AG08396 (cell line): ENCODE data around the gene ANTKMT.
"Not testable (repeated sequence)": the region's sequence is repeated elsewhere in the genome, so short reads cannot be mapped to it uniquely, and the experiment has no call there.

Source experiments
- DNase-seq: peaks from one replicate; pipeline ENCODE4 v3.0.0; 2012; ENCODE audit warnings: low spot score, mixed read lengths

The ANTKMT gene

DNA sequence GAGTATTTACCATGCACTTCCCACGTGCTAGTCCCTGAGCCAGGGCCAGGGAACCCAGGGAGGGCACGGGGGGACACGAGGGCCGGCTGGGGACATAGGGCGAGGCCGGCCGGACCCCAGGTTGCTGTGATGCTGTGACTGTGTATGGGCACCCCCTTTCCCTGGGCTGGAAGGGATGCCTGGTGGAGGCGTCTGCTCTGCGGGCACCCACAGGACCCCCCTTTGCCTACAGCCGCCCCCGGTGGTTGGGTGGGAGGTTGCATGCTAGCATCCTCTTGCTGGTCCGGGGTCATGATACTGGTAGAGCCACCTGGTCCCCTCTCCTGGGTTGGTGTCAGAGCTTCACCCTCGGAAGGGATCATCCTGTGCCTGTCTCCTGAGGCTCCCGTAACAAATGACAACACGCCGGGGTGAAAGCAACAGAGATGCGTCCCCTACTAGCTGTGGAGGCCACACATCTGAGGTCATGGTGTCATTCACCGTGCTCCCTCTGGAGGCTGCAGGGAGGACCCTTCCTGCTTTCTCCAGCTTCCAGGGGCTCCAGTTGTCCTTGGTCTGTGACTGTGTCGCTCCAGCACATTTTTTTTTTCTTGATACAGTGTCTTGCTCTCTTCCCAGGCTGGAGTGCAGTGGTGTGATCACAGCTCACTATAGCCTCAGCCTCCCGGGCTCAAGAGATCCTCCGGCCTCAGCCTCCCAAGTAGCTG is 23.0 kb downstream of the ANTKMT start:
- no peak for DNase-seq

- DNase-seq: no peak
Observed at GRCh38 chr16:745739-746138, 24.8 kb downstream of the ANTKMT start.

DNA sequence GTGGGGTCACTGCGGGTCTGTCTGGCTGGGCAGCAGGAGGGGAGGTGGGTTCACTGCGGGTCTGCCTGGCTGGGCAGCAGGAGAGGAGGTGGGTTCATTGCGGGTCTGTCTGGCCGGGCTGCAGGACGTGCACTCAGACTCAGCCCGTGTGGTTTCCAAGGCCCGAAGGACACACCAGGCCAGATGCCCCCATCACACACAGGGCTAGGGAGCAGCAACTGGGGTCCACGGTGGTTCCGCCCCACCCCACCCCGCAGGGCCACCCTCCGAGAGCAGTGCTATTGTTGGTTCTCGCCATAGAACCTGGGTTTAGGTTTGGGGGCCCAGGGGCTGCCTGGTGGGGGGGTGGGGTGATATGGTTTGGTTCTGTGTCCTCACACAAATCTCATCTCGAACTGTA is 25.7 kb downstream of the ANTKMT start:
- no peak for DNase-seq

DNA sequence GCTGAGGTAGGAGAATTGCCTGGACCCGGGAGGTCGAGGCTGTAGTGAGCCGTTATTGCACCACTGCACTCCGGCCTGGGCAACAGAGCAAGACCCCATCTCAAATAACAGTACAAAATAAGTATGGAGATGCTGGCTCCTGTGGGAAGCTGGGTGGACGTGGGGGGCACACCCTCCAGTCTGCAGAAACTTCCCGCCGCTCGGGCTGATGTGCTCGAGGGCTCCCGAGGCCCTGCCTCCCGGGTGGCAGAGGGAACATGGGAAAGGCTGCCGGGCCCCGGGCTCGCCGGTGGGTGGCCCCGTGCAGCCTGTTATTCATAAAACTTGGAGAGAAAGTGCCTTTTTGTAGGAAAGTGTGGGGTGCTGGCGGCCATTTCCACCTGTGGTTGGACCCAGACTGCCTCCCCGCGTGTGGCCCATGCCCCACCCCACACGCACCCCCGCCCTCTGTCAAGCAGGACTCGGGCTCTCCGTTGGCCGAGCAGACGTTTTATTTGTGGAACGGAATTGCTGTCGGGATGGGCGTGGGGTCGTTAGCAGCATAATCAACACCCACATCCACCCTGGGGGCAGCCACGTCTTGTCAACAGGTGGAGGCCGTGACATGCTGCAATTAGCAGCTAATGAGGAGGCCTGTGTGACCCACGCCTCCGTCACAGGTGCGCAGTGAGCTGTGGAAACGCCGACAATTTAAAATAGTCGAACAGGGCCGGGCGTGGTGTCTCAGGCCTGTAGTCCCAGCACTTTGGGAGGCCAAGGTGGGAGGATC is 27.2 kb downstream of the ANTKMT start:
- no peak for DNase-seq

- peak; percentile 87 for DNase-seq
Observed at GRCh38 chr16:749010-749409, 28.1 kb downstream of the ANTKMT start.

- DNase-seq: no peak
Observed at GRCh38 chr16:750485-750884, 29.5 kb downstream of the ANTKMT start.

DNA sequence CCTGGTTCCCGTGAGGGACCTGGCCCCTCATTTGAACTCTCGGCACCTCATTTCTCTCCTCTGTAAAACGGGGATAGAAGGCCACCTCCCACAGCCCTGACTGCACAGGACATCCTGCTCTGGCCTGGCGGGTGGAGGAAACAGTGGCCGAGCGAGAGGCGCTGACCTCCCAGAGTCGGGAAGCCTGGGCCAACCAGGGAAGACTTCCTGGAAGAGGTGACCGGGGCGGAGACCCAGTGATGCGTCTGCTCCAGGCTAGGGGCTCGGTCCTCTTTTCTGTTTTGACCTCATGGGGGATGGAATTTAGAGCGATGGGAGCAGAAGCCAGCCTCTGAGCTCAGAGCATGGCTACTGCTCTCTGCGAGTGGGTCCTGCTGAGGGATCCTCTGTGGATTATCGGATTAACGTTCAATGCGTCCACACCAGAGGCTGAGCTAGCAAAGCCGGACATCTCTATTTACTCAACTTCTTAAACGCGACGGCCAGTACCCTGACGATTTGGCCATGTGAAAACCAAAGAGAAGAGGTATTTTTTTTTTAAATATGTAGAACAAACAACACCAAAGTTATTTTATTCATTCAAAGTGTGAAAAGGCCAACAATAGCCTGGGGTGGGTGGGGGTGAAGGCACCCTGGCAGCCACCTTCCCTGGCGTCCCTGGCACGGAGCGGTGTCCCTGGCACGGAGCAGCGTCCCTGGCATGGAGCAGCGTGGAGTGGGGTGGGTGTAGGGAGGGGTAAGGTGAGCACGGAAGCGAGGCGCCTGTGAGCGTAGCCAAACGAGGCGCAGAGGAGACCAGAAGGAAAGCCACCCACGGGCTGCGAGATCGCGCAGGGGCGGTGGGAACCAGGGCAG is 30.4 kb downstream of the ANTKMT start:
- DNase-seq: no peak

- no peak for DNase-seq
Observed at GRCh38 chr16:752007-752312, 31.0 kb downstream of the ANTKMT start.

DNA sequence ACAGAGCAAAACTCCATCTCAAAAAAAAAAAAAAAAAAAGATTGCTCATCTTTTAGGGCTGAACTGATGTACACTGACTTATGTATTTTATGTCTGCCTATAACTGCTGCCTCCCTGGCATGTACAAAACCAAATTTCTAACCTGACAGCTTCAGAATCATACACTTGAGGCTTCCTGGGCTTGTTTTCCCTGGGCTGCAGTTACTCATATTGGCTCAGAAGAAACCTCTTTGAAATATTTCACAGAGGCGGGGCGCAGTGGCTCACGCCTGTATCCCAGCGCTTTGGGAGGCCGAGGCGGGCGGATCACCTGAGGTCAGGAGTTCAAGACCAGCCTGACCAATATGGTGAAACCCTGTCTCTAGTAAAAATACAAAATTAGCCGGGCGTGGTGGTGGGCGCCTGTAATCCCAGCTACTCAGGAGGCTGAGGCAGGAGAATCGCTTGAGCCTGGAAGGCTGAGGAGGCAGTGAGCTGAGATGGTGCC is 33.2 kb downstream of the ANTKMT start:
- not testable (repeated sequence) for DNase-seq

DNA sequence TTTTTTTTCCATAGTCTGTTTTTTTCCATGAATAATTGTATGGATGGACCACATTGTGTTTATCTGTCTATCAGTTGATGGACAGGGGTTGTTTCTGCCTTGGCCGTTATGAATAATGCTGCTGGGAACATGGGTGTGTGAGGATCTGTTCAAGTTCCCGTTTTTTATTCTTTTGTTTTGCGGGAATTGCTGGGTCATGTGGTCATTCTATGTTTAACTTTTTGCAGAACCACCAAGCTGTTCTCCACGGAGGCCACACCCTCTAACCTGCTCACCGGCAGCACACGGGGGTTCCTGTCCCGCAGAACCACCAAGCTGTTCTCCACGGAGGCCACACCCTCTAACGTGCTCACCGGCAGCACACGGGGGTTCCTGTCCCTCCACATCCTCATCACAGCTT is 33.7 kb downstream of the ANTKMT start:
- DNase-seq: no peak

DNA sequence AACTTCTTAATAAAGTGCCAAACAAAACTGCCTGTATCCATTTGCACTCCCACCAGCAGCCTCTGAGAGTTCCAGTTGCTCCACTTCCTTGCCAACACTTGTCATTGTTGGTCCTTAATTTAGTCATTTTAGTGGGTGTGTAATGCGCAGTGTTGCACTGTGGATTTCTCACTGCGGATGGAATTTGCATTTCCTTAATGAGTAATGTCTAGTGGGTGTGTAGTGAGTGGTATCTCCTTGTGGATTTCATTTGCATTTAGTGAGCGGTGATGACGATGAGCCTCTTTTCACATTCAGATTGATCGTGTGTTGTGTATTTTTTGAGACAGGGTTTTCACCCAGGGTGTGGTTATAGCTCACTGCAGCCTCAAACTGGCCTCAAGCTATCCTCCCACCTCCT is 35.5 kb downstream of the ANTKMT start:
- DNase-seq: no peak

DNA sequence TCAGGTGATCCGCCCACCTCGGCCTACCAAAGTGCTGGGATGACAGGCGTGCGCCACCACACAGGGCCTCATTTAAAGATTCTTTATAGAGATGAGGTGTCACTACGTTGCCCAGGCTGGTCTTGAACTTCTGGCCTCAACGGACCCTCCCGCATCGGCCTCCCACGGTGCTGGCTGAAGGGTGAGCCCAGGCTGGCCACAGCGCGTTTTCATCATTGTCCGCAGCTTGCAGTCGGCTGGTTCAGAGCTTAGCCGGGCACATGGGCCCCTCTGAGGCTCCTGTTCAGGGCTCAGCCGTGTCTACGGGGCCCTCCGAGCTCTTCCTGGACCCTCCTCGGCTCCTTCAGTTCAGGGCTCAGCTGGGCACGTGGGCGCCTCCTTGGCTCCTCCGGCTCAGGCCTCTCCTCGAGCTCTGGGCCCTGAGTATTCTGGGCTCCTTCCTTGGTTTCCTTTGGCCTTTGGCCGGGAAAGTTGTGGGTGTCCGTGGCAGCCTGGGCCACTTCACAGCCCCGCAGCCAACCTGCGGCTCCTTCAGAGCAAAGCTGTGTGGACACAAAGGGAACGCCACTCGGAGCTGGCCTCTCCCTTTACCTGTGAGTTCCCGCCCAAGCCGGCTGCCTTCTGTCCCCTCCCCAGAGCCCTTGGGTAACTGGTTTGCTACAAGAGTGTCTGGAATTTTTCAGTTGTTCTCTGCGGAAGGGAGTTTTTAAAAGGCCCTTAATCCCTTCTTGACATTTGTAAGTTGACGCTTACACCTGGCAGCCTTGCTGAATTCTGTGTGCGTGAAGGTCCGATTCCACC is 38.4 kb downstream of the ANTKMT start:
- DNase-seq: no peak

DNA sequence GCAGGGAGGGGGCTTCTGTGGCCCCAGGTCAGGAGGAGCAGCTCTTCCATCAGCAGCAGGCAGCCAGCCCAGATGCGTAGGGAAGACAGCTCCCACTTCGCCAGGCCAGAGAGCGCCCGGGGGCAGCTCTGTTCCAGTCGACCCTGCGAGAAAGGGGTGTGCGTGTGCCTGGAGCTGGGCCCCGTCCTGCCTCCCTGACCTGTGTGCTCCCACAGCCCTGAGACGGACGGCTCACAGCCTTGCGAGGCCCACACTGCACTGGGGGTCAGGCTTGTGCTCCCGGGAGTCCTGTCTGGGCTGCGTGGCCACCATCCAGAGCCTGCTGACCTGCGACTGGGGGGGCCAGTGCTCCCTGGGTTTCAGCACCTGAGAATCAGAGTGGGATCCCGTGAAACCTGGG is 39.1 kb downstream of the ANTKMT start:
- no peak for DNase-seq

- no peak for DNase-seq
Observed at GRCh38 chr16:760545-761343, 39.8 kb downstream of the ANTKMT start, which contains the start of gene MSLN. Gene MSLN, plus strand, starts transcription at chr16:760734. Its CDS starts 1,947 bp downstream, at chr16:762681.

DNA sequence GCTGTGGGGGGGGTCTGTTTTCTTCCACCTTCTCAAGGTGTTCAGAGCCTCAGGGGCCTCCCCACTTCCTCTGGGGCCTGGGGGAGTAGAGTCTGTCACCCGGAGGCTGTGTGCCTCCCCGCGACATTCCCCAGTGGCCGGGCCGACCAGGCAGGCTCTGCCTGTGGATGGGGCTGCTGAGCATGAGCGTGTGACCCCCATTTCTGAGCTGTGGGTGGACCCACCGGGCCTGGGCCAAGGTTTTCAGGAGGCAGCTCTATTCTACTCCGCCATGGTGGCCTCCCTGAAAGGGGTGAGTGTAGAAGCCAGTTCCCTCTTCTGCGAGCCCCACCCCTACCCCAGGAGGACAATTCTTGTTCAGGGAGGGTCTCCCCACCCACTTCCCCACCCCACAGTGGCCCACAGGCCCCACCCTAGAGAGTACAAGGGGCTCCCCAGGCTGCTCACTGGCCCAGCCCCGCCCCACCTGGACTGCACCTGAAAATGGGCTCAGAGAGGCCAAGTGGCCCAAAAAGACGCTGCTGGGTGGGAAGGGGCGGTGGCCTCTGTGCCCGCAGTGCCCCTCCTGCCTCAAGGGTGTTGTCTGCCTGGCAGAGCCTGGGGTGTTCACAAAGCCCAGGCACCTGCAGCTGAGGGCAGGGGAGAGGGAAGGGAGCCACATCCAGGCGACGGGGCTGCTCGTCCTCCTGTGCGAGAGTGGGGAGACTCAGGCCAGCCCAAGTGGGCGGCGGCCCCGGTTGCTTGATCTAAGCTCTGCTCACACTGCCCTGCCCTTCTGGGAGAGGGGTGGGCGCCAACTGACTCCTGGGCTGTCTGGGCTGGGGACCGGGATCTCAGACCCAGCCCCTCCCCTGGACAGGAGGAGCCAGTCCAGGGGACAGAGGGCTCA is 40.9 kb downstream of the ANTKMT start:
- no peak for DNase-seq

- DNase-seq: no peak
Observed at GRCh38 chr16:762595-763268, 41.8 kb downstream of the ANTKMT start.

DNA sequence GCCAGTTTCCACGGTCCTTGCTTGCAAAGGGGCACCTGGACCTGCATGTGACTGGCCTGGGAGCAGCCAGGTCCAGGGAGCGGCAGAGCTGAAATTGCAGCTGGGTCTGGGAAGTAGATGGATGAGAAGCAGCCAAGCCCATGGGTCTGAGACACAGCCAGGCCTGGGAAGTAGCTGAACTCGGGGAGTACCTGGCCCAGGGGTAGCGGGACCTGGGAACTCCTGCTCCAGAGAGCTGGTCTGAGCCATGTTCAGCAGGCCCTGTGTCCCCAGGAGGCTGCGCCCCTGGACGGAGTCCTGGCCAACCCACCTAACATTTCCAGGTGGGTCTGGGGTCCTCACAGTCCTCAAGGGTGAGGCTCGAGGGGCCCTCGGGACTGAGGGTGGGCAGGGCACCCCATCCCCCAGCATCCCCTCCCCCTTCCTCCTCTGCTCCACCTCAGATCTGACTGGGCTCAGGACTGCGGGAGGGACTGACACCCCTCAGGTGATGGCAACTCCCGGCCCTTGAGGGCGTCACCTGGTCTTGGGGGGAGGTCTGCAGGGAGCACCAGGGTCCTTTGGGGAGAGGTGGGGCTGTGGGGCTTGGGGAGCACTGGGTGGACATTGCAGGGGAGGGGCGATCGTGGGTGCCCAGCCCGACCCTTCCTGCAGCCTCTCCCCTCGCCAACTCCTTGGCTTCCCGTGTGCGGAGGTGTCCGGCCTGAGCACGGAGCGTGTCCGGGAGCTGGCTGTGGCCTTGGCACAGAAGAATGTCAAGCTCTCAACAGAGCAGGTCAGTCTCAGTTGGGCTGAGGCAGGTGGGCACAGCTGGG is 42.6 kb downstream of the ANTKMT start:
- DNase-seq: no peak

DNA sequence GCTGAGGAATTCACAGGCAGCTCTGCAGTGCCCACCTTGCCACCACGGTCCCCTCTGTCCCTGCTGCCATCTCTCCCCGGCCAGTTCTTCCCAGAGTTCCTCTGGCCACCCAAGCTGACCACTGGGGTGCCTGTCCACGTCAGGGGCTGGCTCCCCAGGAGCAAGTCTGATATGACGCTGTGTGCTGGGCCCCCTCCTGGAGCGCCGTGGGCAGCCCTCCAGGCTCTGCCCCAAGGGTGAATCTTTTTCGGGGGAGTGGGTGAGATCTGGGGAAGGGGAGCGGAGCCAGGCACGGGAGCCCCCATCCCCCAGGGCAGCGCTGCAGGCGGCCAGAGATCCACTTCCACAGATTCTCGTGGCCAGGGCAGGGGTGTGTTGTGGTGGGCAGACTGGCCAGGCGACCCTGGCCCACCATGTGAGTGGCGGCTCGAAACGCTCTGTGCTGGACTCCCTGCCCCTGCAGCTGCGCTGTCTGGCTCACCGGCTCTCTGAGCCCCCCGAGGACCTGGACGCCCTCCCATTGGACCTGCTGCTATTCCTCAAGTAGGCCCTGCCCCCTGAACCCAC is 43.3 kb downstream of the ANTKMT start:
- no peak for DNase-seq
